Activated CD4-positive, alpha-beta T cell treated with anti-CD3 and anti-CD28 coated beads for 24 hours (primary cell): ENCODE data around the gene PI4KA.
"Not testable (repeated sequence)": the region's sequence is repeated elsewhere in the genome, so short reads cannot be mapped to it uniquely, and the experiment has no call there.

Source experiments
- DNase-seq, 2 donors: peaks; one replicate each; pipeline ENCODE4 v3.0.0-alpha.2; 2020; ENCODE audit warnings: low read depth in 2 of 2

Gene PI4KA

GRCh38 chr22:20858615-20859416 is at the start of gene PI4KA, which contains the start of gene SNAP29:
TSS of gene PI4KA (minus strand) at chr22:20858811. CDS start at chr22:20858725, 86 bp downstream.
TSS of gene SNAP29 (plus strand) at chr22:20859007. CDS start at chr22:20859111, 104 bp downstream.
- peak; percentile 96 to 97 for DNase-seq

GRCh38 chr22:20906387-20906767 is 47.8 kb upstream of the PI4KA start:
- DNase-seq, result no peak

- no peak for DNase-seq
Observed at GRCh38 chr22:20905415-20906386, 47.1 kb upstream of the PI4KA start.

- no peak for DNase-seq
Observed at GRCh38 chr22:20904980-20905355, 46.4 kb upstream of the PI4KA start.

- no peak for DNase-seq
Observed at GRCh38 chr22:20904008-20904979, 45.7 kb upstream of the PI4KA start.

- no peak for DNase-seq
Observed at GRCh38 chr22:20903093-20903492, 44.5 kb upstream of the PI4KA start.

GRCh38 chr22:20901093-20902033 is 42.8 kb upstream of the PI4KA start:
- not testable (repeated sequence) for DNase-seq

- no peak for DNase-seq
Observed at GRCh38 chr22:20899827-20900423, 41.3 kb upstream of the PI4KA start.

GRCh38 chr22:20897737-20898136 is 39.1 kb upstream of the PI4KA start:
- DNase-seq, result not testable (repeated sequence)

- no peak for DNase-seq
Observed at GRCh38 chr22:20890975-20891374, 32.4 kb upstream of the PI4KA start.

GRCh38 chr22:20889904-20890540 is 31.4 kb upstream of the PI4KA start:
- no peak for DNase-seq

- no peak for DNase-seq
Observed at GRCh38 chr22:20889025-20889704, 30.6 kb upstream of the PI4KA start.

GRCh38 chr22:20887375-20887774 is 28.8 kb upstream of the PI4KA start:
- DNase-seq, result no peak

GRCh38 chr22:20885557-20886323 is 27.1 kb upstream of the PI4KA start:
- peak in 1 of 2 donors; percentile 35 for DNase-seq

GRCh38 chr22:20885017-20885556 is 26.5 kb upstream of the PI4KA start:
- DNase-seq, result no peak

- no peak for DNase-seq
Observed at GRCh38 chr22:20884454-20884853, 25.8 kb upstream of the PI4KA start.

GRCh38 chr22:20882855-20883254 is 24.2 kb upstream of the PI4KA start:
- no peak for DNase-seq
